IPS-15b (cell line): Measurements from ENCODE around the gene MBNL1.

Experiments used
- H3K27me3 ChIP-seq: one replicate; pipeline ENCODE4 v1.6.1; 2013; ENCODE audit warnings: low read length; ENCODE audit not compliant: control insufficient read depth, insufficient read depth
- H3K36me3 ChIP-seq: one replicate; pipeline ENCODE4 v1.6.1; 2013; ENCODE audit warnings: low read length; ENCODE audit not compliant: control insufficient read depth, insufficient read depth
- H3K4me1 ChIP-seq: one replicate; pipeline ENCODE4 v1.6.1; 2013; ENCODE audit warnings: mild to moderate bottlenecking, low read length; ENCODE audit not compliant: control insufficient read depth, insufficient read depth
- H3K4me3 ChIP-seq: one replicate; pipeline ENCODE4 v1.5.1; 2013; ENCODE audit warnings: low read depth, low read length
- H3K9ac ChIP-seq: one replicate; pipeline ENCODE4 v1.6.1; 2013; ENCODE audit warnings: low read depth, mild to moderate bottlenecking, low read length
- H3K9me3 ChIP-seq: one replicate; pipeline ENCODE4 v1.6.1; 2013; ENCODE audit warnings: mild to moderate bottlenecking, low read length; ENCODE audit not compliant: control insufficient read depth, insufficient read depth

MBNL1 gene

GRCh38 chr3:152317956-152318355, 49.2 kb downstream of the MBNL1 start:
- H3K36me3 ChIP-seq: no peaks in the 10 kb centered on the region
- H3K4me1 ChIP-seq: peaks cover 4% of the 10 kb centered on the region
- H3K27me3 ChIP-seq: no peaks in the 10 kb centered on the region
- no peak overlapping the region for H3K9ac ChIP-seq
- no peaks in the 10 kb centered on the region for H3K9me3 ChIP-seq
- no peak overlapping the region for H3K4me3 ChIP-seq

GRCh38 chr3:152318512-152318911, 49.8 kb downstream of the MBNL1 start:
- Histone ChIP-seq H3K4me1 (peaks cover 4% of the 10 kb centered on the region), H3K9ac (no peak overlapping the region)

GRCh38 chr3:152319256-152319655, 50.5 kb downstream of the MBNL1 start:
- H3K4me1 ChIP-seq: peaks cover 4% of the 10 kb centered on the region
- H3K27me3 ChIP-seq: no peaks in the 10 kb centered on the region
- no peak overlapping the region for H3K9ac ChIP-seq
- no peak overlapping the region for H3K4me3 ChIP-seq
- no peaks in the 10 kb centered on the region for H3K9me3 ChIP-seq
- H3K36me3 ChIP-seq: no peaks in the 10 kb centered on the region

More at GRCh38 chr3:152318512-152318911, 49.8 kb downstream of the MBNL1 start:
- Histone ChIP-seq H3K27me3 (no peaks in the 10 kb centered on the region), H3K36me3 (no peaks in the 10 kb centered on the region), H3K9me3 (no peaks in the 10 kb centered on the region), H3K4me3 (no peak overlapping the region)

DNA sequence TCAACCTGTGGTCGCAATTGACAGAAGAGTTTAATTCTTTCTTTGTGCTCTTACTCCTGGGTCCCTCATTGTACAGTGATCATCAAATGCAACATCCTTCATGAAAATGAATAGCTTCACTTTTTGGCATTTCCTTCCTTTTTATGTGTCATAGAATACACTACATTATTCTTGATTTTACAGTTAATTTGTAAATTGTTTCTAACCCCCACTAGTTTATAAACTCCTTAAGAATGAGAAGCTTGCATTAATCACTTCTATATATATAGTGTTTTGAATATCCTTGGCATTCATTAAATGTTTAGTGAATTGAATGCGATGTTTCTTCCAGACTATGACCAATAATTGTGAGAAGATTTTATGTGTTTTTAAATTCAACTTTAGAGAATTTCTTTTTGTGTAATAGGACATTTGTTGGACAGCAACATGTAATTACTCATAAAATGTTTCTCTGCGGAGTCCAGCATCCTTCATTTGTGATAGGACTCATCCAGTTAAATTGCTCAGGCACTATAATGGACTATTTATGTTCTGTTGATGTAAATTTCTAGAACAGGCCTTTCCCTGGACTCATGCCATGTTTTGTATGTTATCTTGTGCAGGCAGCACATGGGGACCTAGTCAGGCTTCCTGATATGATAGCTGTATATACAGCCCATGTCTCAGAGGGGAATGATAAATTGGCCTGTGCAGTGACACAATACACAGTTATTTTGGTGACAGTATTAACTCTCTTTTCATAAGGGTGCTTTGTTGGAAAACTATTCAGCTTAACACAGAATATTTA, 51.3 kb downstream of the MBNL1 start:
- Histone ChIP-seq H3K36me3 (no peaks in the 10 kb centered on the region), H3K9ac (no peak overlapping the region), H3K4me1 (peaks cover 4% of the 10 kb centered on the region), H3K27me3 (no peaks in the 10 kb centered on the region), H3K9me3 (no peaks in the 10 kb centered on the region), H3K4me3 (no peak overlapping the region)

GRCh38 chr3:152321200-152321954, 52.6 kb downstream of the MBNL1 start:
- Histone ChIP-seq H3K4me1 (peaks cover 4% of the 10 kb centered on the region), H3K27me3 (no peaks in the 10 kb centered on the region), H3K4me3 (no peak overlapping the region), H3K9ac (no peak overlapping the region), H3K36me3 (no peaks in the 10 kb centered on the region), H3K9me3 (no peaks in the 10 kb centered on the region)

- Histone ChIP-seq H3K27me3 (no peaks in the 10 kb centered on the region), H3K9me3 (no peaks in the 10 kb centered on the region), H3K4me3 (no peak overlapping the region), H3K4me1 (peaks cover 4% of the 10 kb centered on the region), H3K9ac (no peak overlapping the region), H3K36me3 (no peaks in the 10 kb centered on the region)
Measured at GRCh38 chr3:152321955-152322377, 53.2 kb downstream of the MBNL1 start.

DNA sequence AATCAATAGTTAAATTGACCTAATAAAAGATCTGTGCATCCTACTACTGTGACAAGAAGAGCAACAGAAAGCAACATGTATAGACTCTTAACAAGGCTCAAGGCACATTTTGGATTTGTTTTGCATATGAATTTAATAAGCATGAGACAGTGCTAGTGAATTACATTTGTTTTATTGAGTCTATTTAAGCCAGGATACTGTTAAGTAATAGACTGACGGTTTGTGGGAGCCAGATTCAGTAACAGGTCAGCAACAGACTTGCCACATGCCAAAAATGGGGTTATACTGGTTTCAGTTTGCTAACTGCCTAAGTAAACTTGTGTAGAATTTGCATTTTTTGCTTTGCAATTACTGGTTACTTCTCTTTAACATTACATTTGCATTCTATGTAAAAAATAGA, 54.0 kb downstream of the MBNL1 start:
- H3K36me3 ChIP-seq: no peaks in the 10 kb centered on the region

DNA sequence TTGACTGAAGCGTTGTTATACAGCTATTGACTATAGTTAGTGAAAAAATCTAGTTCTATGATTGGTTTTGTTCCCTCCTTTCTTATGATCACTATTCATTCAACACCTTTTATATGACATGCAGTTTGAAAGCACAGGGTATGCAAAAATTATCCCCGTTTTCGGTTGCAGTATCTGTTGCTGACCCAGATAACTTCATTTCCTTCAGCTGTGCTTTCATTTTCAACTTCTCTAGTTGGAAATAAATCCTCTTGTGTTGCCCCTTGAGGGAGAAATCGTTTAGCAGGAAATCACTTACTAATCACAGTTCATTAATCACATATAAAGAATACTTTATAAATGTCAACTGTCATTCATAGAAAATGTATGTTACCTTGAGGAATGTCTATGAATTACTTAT, 55.1 kb downstream of the MBNL1 start:
- Histone ChIP-seq H3K27me3 (no peaks in the 10 kb centered on the region), H3K9me3 (no peaks in the 10 kb centered on the region), H3K36me3 (no peaks in the 10 kb centered on the region), H3K4me3 (no peak overlapping the region), H3K4me1 (peaks cover under 1% of the 10 kb centered on the region), H3K9ac (no peak overlapping the region)

More for the DNA sequence above, 54.0 kb downstream of the MBNL1 start:
- H3K4me1 ChIP-seq: peaks cover 4% of the 10 kb centered on the region
- no peaks in the 10 kb centered on the region for H3K9me3 ChIP-seq
- H3K4me3 ChIP-seq: no peak overlapping the region
- no peak overlapping the region for H3K9ac ChIP-seq
- H3K27me3 ChIP-seq: no peaks in the 10 kb centered on the region

GRCh38 chr3:152325136-152325535, 56.4 kb downstream of the MBNL1 start:
- no peaks in the 10 kb centered on the region for H3K9me3 ChIP-seq
- H3K9ac ChIP-seq: no peak overlapping the region
- H3K27me3 ChIP-seq: no peaks in the 10 kb centered on the region
- no peak overlapping the region for H3K4me3 ChIP-seq
- H3K4me1 ChIP-seq: no peaks in the 10 kb centered on the region
- H3K36me3 ChIP-seq: no peaks in the 10 kb centered on the region

DNA sequence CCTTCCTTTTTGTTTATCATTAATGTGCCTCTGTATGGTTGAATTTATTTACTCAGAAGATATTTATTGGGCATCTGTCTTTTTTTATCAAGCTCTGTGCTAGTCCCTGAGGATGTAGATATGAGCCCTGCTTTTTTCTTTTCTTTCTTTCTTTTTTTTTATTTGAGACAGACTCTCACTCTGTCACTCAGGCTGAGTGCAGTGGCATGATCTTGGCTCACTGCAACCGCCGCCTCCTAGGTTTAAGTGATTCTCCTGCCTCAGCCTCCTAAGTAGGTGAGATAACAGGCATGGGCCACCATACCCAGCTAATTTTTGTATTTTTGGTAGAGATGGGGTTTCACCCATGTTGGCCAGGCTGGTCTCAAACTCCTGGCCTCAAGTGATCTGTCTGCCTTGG, 58.5 kb downstream of the MBNL1 start:
- Histone ChIP-seq H3K27me3 (no peaks in the 10 kb centered on the region), H3K4me3 (no peak overlapping the region), H3K36me3 (no peaks in the 10 kb centered on the region), H3K9ac (no peak overlapping the region), H3K9me3 (no peaks in the 10 kb centered on the region), H3K4me1 (no peaks in the 10 kb centered on the region)

GRCh38 chr3:152328841-152329240, 60.1 kb downstream of the MBNL1 start:
- Histone ChIP-seq H3K27me3 (no peaks in the 10 kb centered on the region), H3K4me3 (no peak overlapping the region), H3K9ac (no peak overlapping the region), H3K4me1 (no peaks in the 10 kb centered on the region), H3K9me3 (no peaks in the 10 kb centered on the region), H3K36me3 (no peaks in the 10 kb centered on the region)

DNA sequence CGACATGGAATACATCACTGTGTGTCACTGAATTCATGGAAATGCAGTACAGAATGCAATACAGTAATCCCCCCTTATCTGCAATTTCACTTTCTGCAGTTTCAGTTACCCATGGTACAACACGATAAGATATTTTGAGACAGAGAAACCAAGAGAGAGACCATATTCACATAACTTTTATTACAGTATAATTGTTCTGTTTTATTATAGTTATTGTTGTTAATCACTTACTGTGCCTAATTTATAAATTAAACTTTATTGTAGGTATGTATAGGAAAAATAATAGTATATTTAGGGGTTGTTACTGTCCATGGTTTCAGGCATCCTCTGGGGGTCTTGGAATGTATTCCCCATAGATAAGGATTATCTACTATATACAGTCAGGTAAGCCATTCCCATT, 61.8 kb downstream of the MBNL1 start:
- no peak overlapping the region for H3K9ac ChIP-seq
- H3K9me3 ChIP-seq: no peaks in the 10 kb centered on the region
- H3K4me3 ChIP-seq: no peak overlapping the region
- H3K36me3 ChIP-seq: no peaks in the 10 kb centered on the region
- no peaks in the 10 kb centered on the region for H3K27me3 ChIP-seq
- H3K4me1 ChIP-seq: no peaks in the 10 kb centered on the region
